GM12873 (cell line): ENCODE measurements around the gene ZNF70.

Experiments
- TF ChIP-seq, protein P1 (sequence below): IDR thresholded peaks from 2 replicates; pipeline ENCODE4 v1.5.1; 2012; ENCODE audit warnings: low read depth, mild to moderate bottlenecking, moderate library complexity, low read length, control low read depth; ENCODE audit not compliant: insufficient read depth; ENCODE audit errors: missing control alignments

Gene ZNF70

DNA sequence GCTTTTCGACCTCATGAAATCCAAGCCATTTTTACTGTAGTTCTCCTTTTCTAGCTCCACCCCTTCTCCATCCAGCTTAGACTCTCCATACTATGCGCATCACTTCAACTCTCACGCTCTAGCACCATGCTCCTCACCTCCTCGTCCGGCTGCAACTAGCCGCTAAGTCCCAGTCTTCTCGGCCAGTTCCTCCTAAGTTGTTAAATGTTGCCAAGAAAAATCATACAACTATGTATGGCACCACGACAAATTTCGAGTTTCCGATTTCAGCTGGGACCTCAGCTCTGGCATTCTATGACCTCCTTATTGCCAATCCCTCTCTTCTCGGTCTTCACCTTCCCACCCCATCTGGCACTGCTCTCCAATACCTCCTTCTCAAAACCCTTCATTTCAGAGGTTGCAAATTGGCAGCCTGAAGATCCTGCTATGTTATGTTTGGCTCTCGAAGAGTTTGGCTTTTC lies 1.0 kb downstream of the ZNF70 start:
- TF ChIP-seq, protein P1, sequence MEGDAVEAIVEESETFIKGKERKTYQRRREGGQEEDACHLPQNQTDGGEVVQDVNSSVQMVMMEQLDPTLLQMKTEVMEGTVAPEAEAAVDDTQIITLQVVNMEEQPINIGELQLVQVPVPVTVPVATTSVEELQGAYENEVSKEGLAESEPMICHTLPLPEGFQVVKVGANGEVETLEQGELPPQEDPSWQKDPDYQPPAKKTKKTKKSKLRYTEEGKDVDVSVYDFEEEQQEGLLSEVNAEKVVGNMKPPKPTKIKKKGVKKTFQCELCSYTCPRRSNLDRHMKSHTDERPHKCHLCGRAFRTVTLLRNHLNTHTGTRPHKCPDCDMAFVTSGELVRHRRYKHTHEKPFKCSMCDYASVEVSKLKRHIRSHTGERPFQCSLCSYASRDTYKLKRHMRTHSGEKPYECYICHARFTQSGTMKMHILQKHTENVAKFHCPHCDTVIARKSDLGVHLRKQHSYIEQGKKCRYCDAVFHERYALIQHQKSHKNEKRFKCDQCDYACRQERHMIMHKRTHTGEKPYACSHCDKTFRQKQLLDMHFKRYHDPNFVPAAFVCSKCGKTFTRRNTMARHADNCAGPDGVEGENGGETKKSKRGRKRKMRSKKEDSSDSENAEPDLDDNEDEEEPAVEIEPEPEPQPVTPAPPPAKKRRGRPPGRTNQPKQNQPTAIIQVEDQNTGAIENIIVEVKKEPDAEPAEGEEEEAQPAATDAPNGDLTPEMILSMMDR: no peak

DNA sequence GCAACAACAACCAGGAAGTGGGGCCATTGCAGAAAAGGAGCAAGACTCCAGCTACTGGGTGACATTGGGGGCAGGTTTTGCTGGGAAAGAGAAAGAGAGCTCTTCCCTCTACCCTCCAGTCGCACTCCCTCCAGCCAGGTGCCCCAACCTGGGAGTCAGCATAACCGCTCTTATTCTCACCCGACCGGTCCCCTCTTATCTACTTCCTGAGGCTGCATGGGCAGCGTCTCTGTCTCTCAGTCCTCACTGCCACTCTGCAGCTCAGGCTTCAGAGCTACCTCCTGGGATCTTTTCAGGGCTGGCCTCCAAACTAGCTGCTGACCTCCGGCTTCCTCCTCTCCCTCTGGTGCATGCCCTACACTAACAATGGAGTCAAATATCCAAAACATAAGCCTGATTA lies 5.1 kb downstream of the ZNF70 start:
- TF ChIP-seq, protein P1: no peak

DNA sequence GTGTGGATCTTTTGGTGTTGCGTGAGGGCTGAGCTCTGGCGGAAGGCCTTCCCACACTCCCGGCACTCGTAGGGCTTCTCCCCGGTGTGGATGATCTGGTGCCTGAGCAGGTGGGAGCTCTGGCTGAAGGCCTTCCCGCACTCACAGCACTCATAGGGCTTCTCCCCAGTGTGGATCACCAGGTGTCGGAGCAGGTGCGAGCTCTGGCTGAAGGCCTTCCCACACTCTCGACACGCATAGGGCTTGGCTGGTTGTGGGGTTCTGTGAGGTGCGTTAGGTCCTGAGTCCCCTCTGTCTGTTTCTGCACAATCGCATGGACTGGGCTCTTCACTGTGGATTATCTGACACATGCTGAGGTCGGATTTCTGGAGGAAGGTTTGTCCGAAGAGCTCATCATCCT lies 6.4 kb downstream of the ZNF70 start:
- TF ChIP-seq, protein P1: no peak

DNA sequence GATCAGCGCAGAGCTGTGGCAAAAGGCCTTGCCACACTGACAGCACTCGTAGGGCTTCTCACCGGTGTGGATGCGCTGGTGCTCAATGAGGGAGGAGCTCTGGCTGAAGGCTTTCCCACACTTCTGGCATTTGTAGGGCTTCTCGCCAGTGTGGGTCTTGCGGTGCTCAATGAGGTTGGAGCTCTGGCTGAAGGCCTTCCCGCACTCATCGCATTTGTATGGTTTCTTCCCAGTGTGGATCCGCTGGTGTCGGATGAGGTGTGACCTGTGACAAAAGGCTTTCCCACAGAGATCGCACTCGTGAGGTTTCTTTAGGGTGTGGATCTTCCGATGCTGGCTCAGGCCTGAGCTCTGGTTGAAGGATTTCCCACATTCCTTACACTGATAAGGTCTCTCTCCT lies 6.9 kb downstream of the ZNF70 start:
- TF ChIP-seq, protein P1: no peak

DNA sequence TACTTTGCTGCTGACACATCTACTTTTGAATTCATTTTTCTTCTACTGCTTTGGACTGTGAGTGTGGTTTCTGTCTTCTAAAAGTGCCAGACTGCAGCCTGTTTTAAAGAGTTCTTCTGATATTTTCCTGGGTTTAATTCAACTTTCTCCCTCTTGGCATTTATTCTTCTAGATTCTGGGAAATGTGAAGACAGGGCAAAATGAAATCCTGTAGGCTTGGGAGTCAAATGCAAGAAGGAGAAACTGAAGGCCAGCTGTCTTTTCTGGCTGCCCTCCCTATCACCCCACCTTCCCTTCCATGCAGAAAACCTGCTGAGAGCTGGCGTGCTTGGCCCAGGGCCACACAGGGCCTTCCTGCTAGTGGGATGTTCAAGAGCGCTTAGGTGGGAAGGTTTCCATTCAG lies 7.6 kb downstream of the ZNF70 start:
- TF ChIP-seq, protein P1: no peak

DNA sequence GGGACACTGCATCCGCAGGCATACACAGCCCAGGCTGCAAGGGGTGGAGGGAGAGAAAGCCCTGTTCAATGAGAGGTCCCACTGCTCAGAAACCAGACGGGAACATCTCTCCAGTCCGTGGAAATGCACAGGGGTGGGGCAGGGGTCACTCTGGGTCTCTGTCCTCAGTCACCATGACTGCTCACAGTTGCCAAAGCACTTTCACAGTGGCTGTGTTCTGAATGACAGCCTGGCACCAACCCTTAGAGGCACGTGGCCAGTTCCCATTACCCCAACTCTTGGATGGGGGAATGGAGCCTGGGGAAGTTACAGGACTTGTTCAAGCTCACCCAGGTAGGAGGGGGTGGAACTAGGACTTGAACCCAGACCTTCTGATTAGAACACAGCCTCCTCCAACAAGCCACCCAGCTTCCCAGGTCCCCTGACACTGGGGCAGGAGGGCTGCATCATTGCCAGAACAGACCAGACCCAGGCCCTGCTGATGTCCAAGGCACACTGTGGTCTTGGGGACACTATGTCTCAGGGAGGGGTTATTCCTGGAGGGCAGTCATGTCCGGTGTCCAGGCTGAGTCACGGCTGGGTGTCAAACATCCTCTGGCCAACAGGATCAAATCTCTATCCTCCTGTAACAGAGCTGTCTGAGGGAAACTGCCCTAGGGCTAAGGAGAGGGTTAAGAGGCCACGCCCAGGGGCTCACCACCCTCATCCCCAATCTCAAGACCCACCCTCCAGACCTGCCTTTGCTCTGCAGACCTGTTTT lies 8.2 kb downstream of the ZNF70 start:
- TF ChIP-seq, protein P1: no peak

DNA sequence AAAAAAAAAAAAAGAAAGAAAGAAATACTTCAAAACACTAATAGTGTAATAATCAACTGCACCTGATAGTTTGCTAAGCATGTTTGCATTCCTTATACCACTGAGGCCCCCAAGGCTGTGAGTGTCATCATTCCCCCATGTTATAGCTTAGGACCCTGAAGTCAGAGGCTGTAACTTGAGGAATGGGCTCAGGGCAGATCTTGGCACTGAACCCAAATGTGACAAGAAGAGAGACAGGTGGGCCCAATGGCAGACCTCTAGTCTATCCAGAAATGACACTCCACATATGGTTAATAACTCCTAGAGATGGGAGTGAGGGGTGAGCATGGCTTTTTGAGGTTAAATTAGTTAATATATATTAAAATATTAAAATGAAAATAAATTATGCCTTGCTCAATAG lies 13.2 kb downstream of the ZNF70 start:
- TF ChIP-seq, protein P1: no peak
